Activated T-cell treated with anti-CD3 and anti-CD28 coated beads, Interleukin-2, amount 50 U/mL, for 24 hours (primary cell): ENCODE data around the gene TCN1.
"Not testable (repeated sequence)": the region's sequence is repeated elsewhere in the genome, so short reads cannot be mapped to it uniquely, and the experiment has no call there.

Experiments used
- DNase-seq: peaks from one replicate; pipeline ENCODE4 v3.0.0-alpha.2; 2020
- H3K27ac Mint-ChIP-seq: 2 replicates; pipeline ENCODE4 v1.8.0; 2020; ENCODE audit warnings: mild to moderate bottlenecking, mixed read lengths
- H3K27me3 Mint-ChIP-seq: 2 replicates; pipeline ENCODE4 v1.8.0; 2020; ENCODE audit warnings: mixed read lengths
- H3K36me3 Mint-ChIP-seq: 2 replicates; pipeline ENCODE4 v1.8.0; 2020; ENCODE audit warnings: low read depth, mixed read lengths
- H3K4me1 Mint-ChIP-seq: 2 replicates; pipeline ENCODE4 v1.8.0; 2020; ENCODE audit warnings: low read depth, mixed read lengths
- H3K4me3 Mint-ChIP-seq: 2 replicates; pipeline ENCODE4 v1.8.0; 2020; ENCODE audit warnings: mild to moderate bottlenecking, moderate library complexity, mixed read lengths
- H3K9me3 Mint-ChIP-seq: 2 replicates; pipeline ENCODE4 v1.8.0; 2020; ENCODE audit warnings: mixed read lengths

TCN1 gene

GRCh38 chr11:59875856-59876519 is 9.7 kb upstream of the TCN1 start:
- H3K9me3 Mint-ChIP-seq: no peaks in the 10 kb centered on the region
- no peak for DNase-seq
- H3K27me3 Mint-ChIP-seq: peaks cover 28% of the 10 kb centered on the region
- H3K4me1 Mint-ChIP-seq: no peaks in the 10 kb centered on the region
- no peak overlapping the region for H3K4me3 Mint-ChIP-seq
- no peak overlapping the region for H3K27ac Mint-ChIP-seq
- no peaks in the 10 kb centered on the region for H3K36me3 Mint-ChIP-seq

GRCh38 chr11:59872076-59872475 is 5.8 kb upstream of the TCN1 start:
- H3K27me3 Mint-ChIP-seq: peaks cover 24% of the 10 kb centered on the region
- H3K9me3 Mint-ChIP-seq: peaks cover 5% of the 10 kb centered on the region
- no peaks in the 10 kb centered on the region for H3K36me3 Mint-ChIP-seq

GRCh38 chr11:59867946-59868345 is 1.7 kb upstream of the TCN1 start:
- Mint-ChIP-seq H3K4me3 (no peak overlapping the region), H3K9me3 (peaks cover 5% of the 10 kb centered on the region), H3K36me3 (no peaks in the 10 kb centered on the region), H3K27me3 (peaks cover 24% of the 10 kb centered on the region), H3K4me1 (peaks cover 15% of the 10 kb centered on the region), H3K27ac (no peak overlapping the region)
- DNase-seq: no peak

More at GRCh38 chr11:59872076-59872475, 5.8 kb upstream of the TCN1 start:
- Mint-ChIP-seq H3K4me3 (no peak overlapping the region), H3K4me1 (no peaks in the 10 kb centered on the region), H3K27ac (no peak overlapping the region)
- no peak for DNase-seq

- Mint-ChIP-seq H3K9me3 (peaks cover 5% of the 10 kb centered on the region), H3K4me1 (peaks cover 15% of the 10 kb centered on the region), H3K4me3 (no peak overlapping the region), H3K27me3 (peaks cover 27% of the 10 kb centered on the region), H3K36me3 (no peaks in the 10 kb centered on the region), H3K27ac (no peak overlapping the region)
- DNase-seq: no peak
Observed at GRCh38 chr11:59866836-59867235, 549 bp upstream of the TCN1 start.

- Mint-ChIP-seq H3K4me3 (no peak overlapping the region), H3K4me1 (peaks cover 15% of the 10 kb centered on the region), H3K27ac (no peak overlapping the region), H3K27me3 (peaks cover 27% of the 10 kb centered on the region), H3K9me3 (no peaks in the 10 kb centered on the region), H3K36me3 (no peaks in the 10 kb centered on the region)
- no peak for DNase-seq
Observed at GRCh38 chr11:59865031-59865430, 1.3 kb downstream of the TCN1 start.

GRCh38 chr11:59862252-59862651 is 4.0 kb downstream of the TCN1 start:
- no peaks in the 10 kb centered on the region for H3K9me3 Mint-ChIP-seq
- H3K27me3 Mint-ChIP-seq: peaks cover 28% of the 10 kb centered on the region
- no peak for DNase-seq
- H3K27ac Mint-ChIP-seq: no peak overlapping the region
- H3K4me1 Mint-ChIP-seq: peaks cover 34% of the 10 kb centered on the region
- no peaks in the 10 kb centered on the region for H3K36me3 Mint-ChIP-seq
- H3K4me3 Mint-ChIP-seq: no peak overlapping the region

- no peak for DNase-seq
- no peak overlapping the region for H3K4me3 Mint-ChIP-seq
- H3K27ac Mint-ChIP-seq: no peak overlapping the region
- no peaks in the 10 kb centered on the region for H3K9me3 Mint-ChIP-seq
- H3K4me1 Mint-ChIP-seq: peaks cover 29% of the 10 kb centered on the region
- peaks cover 13% of the 10 kb centered on the region for H3K27me3 Mint-ChIP-seq
- no peaks in the 10 kb centered on the region for H3K36me3 Mint-ChIP-seq
Observed at GRCh38 chr11:59859673-59860072, 6.6 kb downstream of the TCN1 start.

GRCh38 chr11:59857439-59858434 is 8.6 kb downstream of the TCN1 start:
- Mint-ChIP-seq H3K9me3 (no peaks in the 10 kb centered on the region), H3K36me3 (no peaks in the 10 kb centered on the region), H3K4me1 (peaks cover 26% of the 10 kb centered on the region), H3K4me3 (peak overlapping the region; percentile 1), H3K27me3 (peaks cover 10% of the 10 kb centered on the region), H3K27ac (peak overlapping the region; percentile 82)
- no peak for DNase-seq

- H3K4me3 Mint-ChIP-seq: no peak overlapping the region
- peaks cover 9% of the 10 kb centered on the region for H3K27me3 Mint-ChIP-seq
- no peaks in the 10 kb centered on the region for H3K36me3 Mint-ChIP-seq
- H3K4me1 Mint-ChIP-seq: peaks cover 26% of the 10 kb centered on the region
- H3K27ac Mint-ChIP-seq: no peak overlapping the region
- no peak for DNase-seq
- no peaks in the 10 kb centered on the region for H3K9me3 Mint-ChIP-seq
Observed at GRCh38 chr11:59854871-59855270, 11.4 kb downstream of the TCN1 start.

GRCh38 chr11:59851416-59851815 is 14.9 kb downstream of the TCN1 start:
- not testable (repeated sequence) for H3K4me3 Mint-ChIP-seq, H3K27ac Mint-ChIP-seq, H3K9me3 Mint-ChIP-seq, DNase-seq, H3K36me3 Mint-ChIP-seq, H3K27me3 Mint-ChIP-seq, H3K4me1 Mint-ChIP-seq

GRCh38 chr11:59849551-59849950 is 16.7 kb downstream of the TCN1 start:
- H3K4me3 Mint-ChIP-seq, H3K27me3 Mint-ChIP-seq, H3K9me3 Mint-ChIP-seq, H3K36me3 Mint-ChIP-seq, H3K4me1 Mint-ChIP-seq, H3K27ac Mint-ChIP-seq, DNase-seq: not testable (repeated sequence)

- no peak for DNase-seq
- no peak overlapping the region for H3K4me3 Mint-ChIP-seq
Observed at GRCh38 chr11:59849129-59849528, 17.2 kb downstream of the TCN1 start.

GRCh38 chr11:59848439-59848838 is 17.8 kb downstream of the TCN1 start:
- not testable (repeated sequence) for H3K27me3 Mint-ChIP-seq, H3K4me3 Mint-ChIP-seq, H3K36me3 Mint-ChIP-seq, DNase-seq, H3K27ac Mint-ChIP-seq, H3K9me3 Mint-ChIP-seq, H3K4me1 Mint-ChIP-seq

More at GRCh38 chr11:59849129-59849528, 17.2 kb downstream of the TCN1 start:
- Mint-ChIP-seq H3K36me3 (no peaks in the 10 kb centered on the region), H3K27ac (no peak overlapping the region), H3K27me3 (no peaks in the 10 kb centered on the region), H3K9me3 (no peaks in the 10 kb centered on the region), H3K4me1 (no peaks in the 10 kb centered on the region)

GRCh38 chr11:59847626-59848025 is 18.7 kb downstream of the TCN1 start:
- DNase-seq: no peak
- Mint-ChIP-seq H3K27ac (no peak overlapping the region), H3K27me3 (peaks cover 4% of the 10 kb centered on the region), H3K9me3 (no peaks in the 10 kb centered on the region), H3K4me1 (no peaks in the 10 kb centered on the region), H3K4me3 (no peak overlapping the region), H3K36me3 (no peaks in the 10 kb centered on the region)

GRCh38 chr11:59846556-59846955 is 19.7 kb downstream of the TCN1 start:
- no peaks in the 10 kb centered on the region for H3K4me1 Mint-ChIP-seq
- H3K9me3 Mint-ChIP-seq: no peaks in the 10 kb centered on the region
- peaks cover 4% of the 10 kb centered on the region for H3K27me3 Mint-ChIP-seq
- H3K4me3 Mint-ChIP-seq: no peak overlapping the region
- no peaks in the 10 kb centered on the region for H3K36me3 Mint-ChIP-seq
- no peak overlapping the region for H3K27ac Mint-ChIP-seq
- DNase-seq: no peak
